Mucosa of rectum (tissue), 2 donors: Measurements from ENCODE around the gene ANO2.

Source experiments
- H3K27ac ChIP-seq, 2 donors: one replicate each; pipeline ENCODE4 v1.7.0; 2013; ENCODE audit warnings: inconsistent platforms in 2 of 2, low read depth in 2 of 2, low read length in 2 of 2
- H3K27me3 ChIP-seq, 2 donors: one replicate each; pipeline ENCODE4 v1.7.0; 2013; ENCODE audit warnings: low read length in 2 of 2; ENCODE audit not compliant: control insufficient read depth in 2 of 2, insufficient read depth in 2 of 2
- H3K36me3 ChIP-seq, 2 donors: one replicate each; pipeline ENCODE4 v1.7.0; 2013; ENCODE audit warnings: low read length in 2 of 2; ENCODE audit not compliant: control insufficient read depth in 2 of 2, insufficient read depth in 2 of 2
- H3K4me1 ChIP-seq, 2 donors: one replicate each; pipeline ENCODE4 v1.7.0; 2013; ENCODE audit warnings: low read length in 2 of 2, mild to moderate bottlenecking in 1 of 2; ENCODE audit not compliant: control insufficient read depth in 2 of 2, insufficient read depth in 2 of 2
- H3K4me3 ChIP-seq, 2 donors: one replicate each; pipeline ENCODE4 v1.7.0; 2013; ENCODE audit warnings: low read length in 2 of 2
- H3K9ac ChIP-seq, 2 donors: one replicate each; pipeline ENCODE4 v1.7.0; 2013; ENCODE audit warnings: low read length in 2 of 2, low read depth in 1 of 2, mild to moderate bottlenecking in 1 of 2
- H3K9me3 ChIP-seq, 2 donors: one replicate each; pipeline ENCODE4 v1.7.0; 2013; ENCODE audit warnings: low read length in 2 of 2; ENCODE audit not compliant: control insufficient read depth in 2 of 2
- donor health status: healthy.
- donor health status: Normal muscosa, but diverticular disease.

The ANO2 gene

DNA sequence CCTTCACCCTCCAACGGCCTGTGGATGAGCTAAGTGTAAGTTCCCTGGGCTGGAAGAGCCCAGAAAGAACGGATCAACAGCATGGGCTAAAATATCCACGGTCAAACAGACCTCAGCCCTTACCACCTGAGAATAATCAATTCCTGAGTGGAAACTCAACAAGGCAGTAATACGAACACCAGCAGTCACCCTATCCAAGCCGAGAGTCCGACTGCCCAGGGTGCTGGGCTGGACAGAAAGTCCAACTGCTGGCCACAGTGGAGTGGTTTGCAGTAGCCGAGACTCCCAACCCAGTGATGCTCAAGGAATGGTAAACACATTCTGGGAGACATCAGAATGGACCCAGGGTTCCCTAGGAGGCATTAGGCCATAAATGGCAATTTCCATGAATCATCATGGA, 36.8 kb downstream of the ANO2 start:
- Histone ChIP-seq H3K9ac (no peak overlapping the region), H3K4me1 (no peaks in the 10 kb centered on the region), H3K36me3 (no peaks in the 10 kb centered on the region), H3K9me3 (no peaks in the 10 kb centered on the region), H3K4me3 (no peak overlapping the region), H3K27ac (no peak overlapping the region), H3K27me3 (peaks cover 4 to 5% of the 10 kb centered on the region in 2 donors)

DNA sequence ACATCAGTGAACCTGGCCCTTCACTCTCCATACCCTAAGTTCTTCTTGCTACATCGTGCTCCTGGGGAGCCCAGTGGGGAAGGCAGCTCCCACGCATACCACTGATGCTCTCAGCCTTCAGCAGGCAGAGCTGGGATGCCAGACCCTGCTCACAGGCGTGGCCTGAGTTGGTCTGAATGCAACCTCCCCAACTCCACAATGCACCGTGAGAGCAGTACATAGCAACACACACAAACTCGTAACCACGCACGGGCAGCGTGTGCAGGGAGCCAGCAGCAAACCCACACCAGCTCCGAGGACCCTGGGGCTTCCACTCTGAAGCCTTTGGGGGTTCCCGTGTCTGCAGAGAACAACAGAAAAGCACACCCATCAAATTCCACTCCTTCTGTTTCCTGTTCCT, 37.3 kb downstream of the ANO2 start:
- Histone ChIP-seq H3K36me3 (no peaks in the 10 kb centered on the region), H3K9ac (no peak overlapping the region), H3K27me3 (peaks cover 4 to 5% of the 10 kb centered on the region in 2 donors), H3K4me3 (no peak overlapping the region), H3K9me3 (no peaks in the 10 kb centered on the region), H3K4me1 (no peaks in the 10 kb centered on the region), H3K27ac (no peak overlapping the region)

DNA sequence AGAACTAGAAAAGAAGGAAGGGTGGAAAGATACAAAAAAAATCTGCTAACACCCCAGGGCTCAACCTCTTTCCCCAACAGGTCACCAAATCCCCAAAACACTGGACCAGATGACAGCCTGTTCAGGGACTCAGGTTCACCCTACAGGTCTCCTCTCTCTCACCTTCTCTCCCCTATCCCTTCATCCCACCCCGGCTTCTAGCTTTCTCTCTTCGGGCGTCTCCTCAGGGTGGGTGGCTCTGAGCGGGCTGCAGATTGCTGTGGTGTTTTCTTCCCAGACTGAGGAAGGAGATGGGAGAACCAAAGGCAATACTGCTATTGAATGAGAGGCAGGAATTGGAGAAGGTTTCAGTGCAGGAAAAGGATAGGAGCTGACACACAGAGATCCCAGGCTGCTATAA, 39.3 kb downstream of the ANO2 start:
- Histone ChIP-seq H3K4me1 (no peaks in the 10 kb centered on the region), H3K27ac (no peak overlapping the region), H3K9ac (no peak overlapping the region), H3K4me3 (no peak overlapping the region), H3K27me3 (peaks cover 4 to 5% of the 10 kb centered on the region in 2 donors), H3K36me3 (no peaks in the 10 kb centered on the region), H3K9me3 (no peaks in the 10 kb centered on the region)

DNA sequence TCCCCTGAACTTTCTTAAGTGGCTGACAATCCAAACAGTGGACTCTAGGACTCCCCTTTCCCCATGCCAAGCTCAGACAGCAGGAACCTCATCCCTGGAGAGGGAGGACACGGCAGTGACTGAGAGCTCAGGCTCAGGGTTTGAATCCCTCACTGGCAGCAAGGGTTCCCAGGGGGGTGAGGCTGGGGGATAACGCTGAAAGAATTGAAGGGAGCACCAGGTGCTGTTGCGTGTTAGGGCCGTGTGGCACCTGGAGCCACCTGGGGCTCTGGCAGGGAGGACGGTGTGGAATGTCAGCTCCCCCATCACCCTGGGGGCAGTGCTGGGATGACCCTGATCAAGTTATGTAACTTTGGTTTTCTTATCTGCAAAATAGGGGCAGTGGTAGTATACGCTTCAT, 40.1 kb downstream of the ANO2 start:
- H3K4me3 ChIP-seq, result no peak overlapping the region
- H3K27me3 ChIP-seq, result peaks cover 4 to 5% of the 10 kb centered on the region in 2 donors
- no peak overlapping the region for H3K27ac ChIP-seq
- H3K9me3 ChIP-seq, result no peaks in the 10 kb centered on the region
- H3K4me1 ChIP-seq, result no peaks in the 10 kb centered on the region
- H3K9ac ChIP-seq, result no peak overlapping the region
- no peaks in the 10 kb centered on the region for H3K36me3 ChIP-seq

DNA sequence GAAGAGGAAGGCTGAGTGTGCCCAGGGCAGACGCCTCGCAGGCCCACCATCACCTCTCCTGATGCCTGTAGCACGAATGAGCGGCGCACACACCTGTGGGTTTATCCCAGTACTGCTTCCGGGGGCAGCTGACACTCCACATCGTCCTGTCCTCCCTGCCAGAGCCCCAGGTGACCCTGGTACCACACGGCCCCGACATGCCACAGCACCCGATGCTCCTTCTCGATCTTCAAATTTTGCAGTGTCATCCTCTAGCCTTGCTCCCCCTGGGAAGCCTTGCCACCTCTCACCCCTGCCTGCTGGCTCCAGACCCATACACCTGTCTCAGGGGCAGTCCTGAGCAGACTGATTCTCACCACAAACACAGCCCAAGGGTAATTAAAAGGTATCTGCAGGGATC, 40.6 kb downstream of the ANO2 start:
- no peaks in the 10 kb centered on the region for H3K4me1 ChIP-seq
- H3K27me3 ChIP-seq, result peaks cover 4 to 5% of the 10 kb centered on the region in 2 donors
- no peaks in the 10 kb centered on the region for H3K9me3 ChIP-seq
- no peak overlapping the region for H3K27ac ChIP-seq
- no peak overlapping the region for H3K9ac ChIP-seq
- no peaks in the 10 kb centered on the region for H3K36me3 ChIP-seq
- no peak overlapping the region for H3K4me3 ChIP-seq

DNA sequence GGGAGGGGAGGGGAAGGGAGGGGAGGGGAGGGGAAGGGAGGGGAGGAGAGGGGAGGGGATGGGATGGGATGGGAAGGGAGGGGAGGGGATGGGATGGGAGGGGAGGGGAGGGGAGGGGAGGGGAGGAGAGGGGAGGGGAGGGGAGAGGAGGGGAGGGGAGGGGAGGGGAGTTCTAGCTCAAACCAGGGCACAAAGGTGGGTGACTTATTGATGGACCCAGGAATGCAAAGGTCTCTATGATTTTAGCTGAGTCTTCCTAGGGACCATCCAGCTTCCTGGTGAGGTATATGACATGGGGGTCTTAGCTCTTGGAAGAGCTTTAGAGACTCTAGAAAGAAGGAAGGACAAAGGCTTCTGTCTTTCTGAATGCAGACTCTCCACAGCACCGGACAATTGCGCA, 42.3 kb downstream of the ANO2 start:
- Histone ChIP-seq H3K9ac (no peak overlapping the region), H3K4me1 (no peaks in the 10 kb centered on the region), H3K27ac (no peak overlapping the region), H3K9me3 (no peaks in the 10 kb centered on the region), H3K4me3 (no peak overlapping the region), H3K36me3 (no peaks in the 10 kb centered on the region), H3K27me3 (no peaks in the 10 kb centered on the region)

DNA sequence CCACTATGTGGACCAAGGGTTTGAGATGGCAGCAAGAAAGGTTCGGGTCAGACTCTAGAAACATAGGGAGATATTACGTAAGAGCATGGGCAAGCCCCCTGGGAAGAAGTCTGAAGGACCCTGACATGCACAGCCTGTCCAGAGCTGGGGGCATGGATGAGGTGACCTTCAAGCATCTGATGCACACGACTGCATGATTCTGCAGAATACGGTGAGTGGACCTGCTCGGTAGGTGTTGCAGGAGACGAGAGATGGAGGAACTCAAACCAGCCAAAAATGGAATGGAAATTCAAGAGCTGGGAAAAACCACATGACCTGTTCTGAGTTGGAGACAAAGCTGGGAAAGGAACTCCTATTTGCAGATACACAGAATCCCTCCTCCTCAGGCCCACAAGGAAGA, 43.6 kb downstream of the ANO2 start:
- H3K9ac ChIP-seq, result no peak overlapping the region
- no peaks in the 10 kb centered on the region for H3K4me1 ChIP-seq
- no peak overlapping the region for H3K27ac ChIP-seq
- no peaks in the 10 kb centered on the region for H3K27me3 ChIP-seq
- no peaks in the 10 kb centered on the region for H3K9me3 ChIP-seq
- no peak overlapping the region for H3K4me3 ChIP-seq
- H3K36me3 ChIP-seq, result no peaks in the 10 kb centered on the region

DNA sequence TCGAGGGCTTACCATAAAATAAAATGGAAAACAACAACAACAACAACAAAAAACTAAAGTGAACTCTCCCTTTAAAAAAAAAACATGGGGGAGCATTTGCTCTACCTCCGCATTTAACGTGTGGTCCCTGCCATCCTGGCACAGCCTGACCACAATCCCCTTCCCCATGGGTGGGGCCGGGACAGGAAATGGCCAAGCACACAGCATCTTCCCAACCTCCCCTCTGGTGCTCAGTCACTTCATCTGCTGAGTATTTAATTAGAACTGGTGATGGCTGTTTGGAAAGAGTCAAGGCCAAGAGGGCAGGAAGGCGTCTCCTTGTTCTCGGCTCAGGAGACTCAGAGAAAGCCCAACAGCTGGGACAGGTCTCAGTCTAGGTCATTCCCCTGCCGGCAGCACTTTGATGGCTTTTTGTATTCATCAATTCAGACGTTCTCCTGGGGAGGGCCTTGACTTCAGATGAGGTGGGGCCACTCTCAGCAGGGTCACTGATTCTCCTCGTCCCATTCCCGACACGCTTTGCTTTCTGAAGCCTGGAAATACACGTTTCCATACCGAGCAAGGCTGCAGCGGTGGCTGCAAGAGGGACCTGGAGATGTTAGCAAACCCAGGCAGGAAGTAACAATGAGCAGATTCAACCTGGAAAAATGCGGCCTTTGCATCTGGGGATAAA, 44.4 kb downstream of the ANO2 start:
- Histone ChIP-seq H3K9ac (no peak overlapping the region), H3K4me1 (no peaks in the 10 kb centered on the region), H3K4me3 (no peak overlapping the region), H3K36me3 (no peaks in the 10 kb centered on the region), H3K27ac (no peak overlapping the region), H3K9me3 (no peaks in the 10 kb centered on the region), H3K27me3 (no peaks in the 10 kb centered on the region)

DNA sequence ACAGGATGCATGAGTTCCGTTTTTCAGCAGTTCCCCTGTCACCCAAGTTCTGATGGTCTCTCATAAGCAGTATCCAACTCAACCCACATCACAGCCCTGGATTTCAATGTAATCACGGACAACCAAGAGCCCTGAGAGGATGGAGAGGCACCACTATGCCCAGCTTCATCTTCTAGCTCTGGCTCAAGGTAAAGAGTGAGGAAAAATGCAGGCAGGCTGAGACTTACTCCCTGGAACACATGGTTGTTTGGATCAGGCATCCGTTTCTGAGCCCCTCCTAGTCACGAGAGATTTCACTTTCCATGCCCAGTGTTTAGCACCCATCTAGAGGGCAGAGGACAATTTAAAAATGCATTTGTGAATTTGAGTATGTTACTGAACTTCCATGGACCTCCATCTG, 45.0 kb downstream of the ANO2 start:
- Histone ChIP-seq H3K9me3 (no peaks in the 10 kb centered on the region), H3K27me3 (no peaks in the 10 kb centered on the region), H3K4me3 (no peak overlapping the region), H3K27ac (no peak overlapping the region), H3K36me3 (no peaks in the 10 kb centered on the region), H3K4me1 (no peaks in the 10 kb centered on the region), H3K9ac (no peak overlapping the region)

DNA sequence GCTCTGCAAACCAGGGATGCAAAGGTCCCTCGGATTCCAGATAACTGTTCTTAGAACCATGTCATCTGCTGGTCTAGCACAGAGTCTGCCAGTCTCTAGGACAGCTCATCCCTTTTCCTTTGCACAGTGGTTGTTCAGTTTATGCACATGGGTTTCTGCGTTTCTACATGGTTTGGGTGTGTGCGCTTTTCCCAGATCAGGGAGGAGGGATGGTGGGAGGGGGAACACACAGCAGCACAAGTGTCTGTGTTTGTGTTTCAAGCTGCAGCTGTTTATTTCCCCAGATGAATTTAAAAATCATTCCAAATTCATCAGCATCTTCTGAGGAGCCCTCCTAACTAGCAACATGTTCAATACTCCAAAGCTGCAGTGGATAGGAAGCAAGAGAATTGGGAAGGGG, 45.4 kb downstream of the ANO2 start:
- no peak overlapping the region for H3K27ac ChIP-seq
- no peak overlapping the region for H3K9ac ChIP-seq
- H3K27me3 ChIP-seq, result no peaks in the 10 kb centered on the region
- H3K4me3 ChIP-seq, result no peak overlapping the region
- H3K9me3 ChIP-seq, result no peaks in the 10 kb centered on the region
- no peaks in the 10 kb centered on the region for H3K36me3 ChIP-seq
- H3K4me1 ChIP-seq, result no peaks in the 10 kb centered on the region

DNA sequence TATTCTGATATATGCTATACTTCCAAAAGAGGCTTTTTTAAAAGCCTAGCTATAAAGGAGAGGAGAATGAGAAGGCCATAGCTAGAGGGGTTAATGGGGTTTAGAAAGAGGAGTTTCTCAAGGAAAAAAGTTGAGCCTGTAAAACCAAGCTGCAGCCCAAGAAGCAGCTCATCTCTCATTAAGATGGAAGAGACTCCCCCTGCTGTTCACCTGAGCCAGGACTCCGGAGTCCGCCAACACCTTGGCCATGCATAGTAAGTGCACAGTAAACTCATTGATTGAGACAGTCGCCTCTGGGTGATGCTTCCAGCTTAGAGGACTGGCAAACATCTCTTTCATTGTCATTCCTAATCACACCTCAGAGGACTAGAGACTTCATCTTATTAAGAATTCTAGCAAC, 46.2 kb downstream of the ANO2 start:
- no peaks in the 10 kb centered on the region for H3K4me1 ChIP-seq
- no peak overlapping the region for H3K9ac ChIP-seq
- H3K27ac ChIP-seq, result no peak overlapping the region
- H3K36me3 ChIP-seq, result no peaks in the 10 kb centered on the region
- no peaks in the 10 kb centered on the region for H3K27me3 ChIP-seq
- H3K4me3 ChIP-seq, result no peak overlapping the region
- H3K9me3 ChIP-seq, result no peaks in the 10 kb centered on the region
